Fibroblast of pulmonary artery (primary cell): ENCODE measurements around the gene GRAP2.
"Not testable (repeated sequence)": the region's sequence is repeated elsewhere in the genome, so short reads cannot be mapped to it uniquely, and the experiment has no call there.

Source experiments
- DNase-seq: peaks from one replicate; pipeline ENCODE4 v3.0.0-alpha.2; 2010; ENCODE audit warnings: low read depth
- H3K4me3 ChIP-seq: replicated peaks from 2 replicates; pipeline ENCODE4 v1.5.1; 2011; ENCODE audit warnings: low read depth, mild to moderate bottlenecking, control low read depth, low read length, moderate library complexity
- CTCF ChIP-seq: IDR thresholded peaks from 2 replicates; pipeline ENCODE4 v1.5.1; 2011; ENCODE audit warnings: mild to moderate bottlenecking, control low read depth, low read length, inconsistent platforms; ENCODE audit errors: missing control alignments

Gene GRAP2

GRCh38 chr22:39985383-39986035 lies 84.6 kb downstream of the GRAP2 start:
- DNase-seq: no peak
- no peak overlapping the region for H3K4me3 ChIP-seq
- no peak for TF ChIP-seq CTCF

GRCh38 chr22:39988386-39989114 lies 87.7 kb downstream of the GRAP2 start:
- no peak for TF ChIP-seq CTCF
- DNase-seq: no peak
- H3K4me3 ChIP-seq: no peak overlapping the region

- H3K4me3 ChIP-seq: no peak overlapping the region
- TF ChIP-seq CTCF: no peak
- DNase-seq: no peak
Measured at GRCh38 chr22:39989633-39990032, 88.7 kb downstream of the GRAP2 start.

GRCh38 chr22:39990686-39991085 lies 89.8 kb downstream of the GRAP2 start:
- no peak overlapping the region for H3K4me3 ChIP-seq
- no peak for TF ChIP-seq CTCF
- DNase-seq: no peak

- no peak for DNase-seq
- TF ChIP-seq CTCF: no peak
- H3K4me3 ChIP-seq: no peak overlapping the region
Measured at GRCh38 chr22:39991159-39991860, 90.4 kb downstream of the GRAP2 start.

GRCh38 chr22:39992088-39992826 lies 91.4 kb downstream of the GRAP2 start:
- no peak for TF ChIP-seq CTCF
- no peak for DNase-seq
- H3K4me3 ChIP-seq: no peak overlapping the region

- not testable (repeated sequence) for DNase-seq, H3K4me3 ChIP-seq
Measured at GRCh38 chr22:39992894-39993293, 92.0 kb downstream of the GRAP2 start.
